Heart right ventricle (tissue), 16 donors: Measurements from ENCODE around the gene KRTDAP. TPM values are rescaled to one million over a fixed set of nuclear protein-coding genes. Genes with fewer than 3 reads are reported as not detected.

Experiments
- ATAC-seq, 8 donors: fragments of 200-7000 bp; cut with Tn5 transposase; one replicate each; pipeline ENCODE4 v1.9.1; 2020; ENCODE audit warnings: mild to moderate bottlenecking in 8 of 8, moderate library complexity in 8 of 8, moderate number of reproducible peaks in 1 of 8
- DNase-seq, 2 donors: peaks; one replicate each; pipeline ENCODE4 v3.0.0-alpha.2; 2020
- H3K27ac ChIP-seq, 10 donors: fragments of 200-600 bp; sonication (generic) in 2 of 10; one replicate each; pipeline versions ENCODE4 v1.5.0 to v1.8.0; 2020 to 2022; ENCODE audit warnings: mild to moderate bottlenecking in 3 of 10
- H3K27me3 ChIP-seq, 7 donors: fragments of 200-600 bp; one replicate each; pipeline ENCODE4 v1.8.0; 2021 to 2022; ENCODE audit warnings: mild to moderate bottlenecking in 2 of 7
- H3K36me3 ChIP-seq, 9 donors: fragments of 200-600 bp; sonication (generic) in 1 of 9; one replicate each; pipeline versions ENCODE4 v1.5.0 to v1.8.0; 2020 to 2022; ENCODE audit warnings: mild to moderate bottlenecking in 2 of 9
- H3K4me1 ChIP-seq, 9 donors: fragments of 200-600 bp; sonication (generic) in 1 of 9; one replicate each; pipeline versions ENCODE4 v1.5.0 to v1.8.0; 2020 to 2022; ENCODE audit warnings: mild to moderate bottlenecking in 4 of 9
- H3K4me3 ChIP-seq, 10 donors: fragments of 200-600 bp; sonication (generic) in 2 of 10; one replicate each; pipeline versions ENCODE4 v1.5.0 to v1.8.0; 2020 to 2022; ENCODE audit warnings: mild to moderate bottlenecking in 7 of 10, moderate library complexity in 2 of 10
- H3K9me3 ChIP-seq, 11 donors: fragments of 200-600 bp in 10 of 11; sonication (generic) in 2 of 11; one replicate each; pipeline versions ENCODE4 v1.5.0 to v1.8.0; 2013 to 2022; ENCODE audit warnings: mild to moderate bottlenecking in 2 of 11, control low read depth in 1 of 11, moderate library complexity in 1 of 11
- WGBS, 2 donors: extraction: QIAGEN DNeasy Blood & Tissue Kit; methylation state at CpG; one replicate each; pipeline ENCODE4 v1.1.7; 2013; ENCODE audit warnings: inconsistent platforms in 1 of 2; 5-methylcytosine and 5-hydroxymethylcytosine counted together
- intact Hi-C, 10 donors: fragments of 100-400 bp; cut with DNase I; formaldehyde crosslinking; loops; one replicate each; pipeline versions ENCODE4 v1.11.1 to v1.14.2; 2022
- polyA plus RNA-seq, 2 donors: library from polyadenylated mRNA; stranded (reverse); fragments of 200-250 nt; gene quantifications; one replicate each; pipeline ENCODE4 v1.2.3, GENCODE V29; 2013
- total RNA-seq, 10 donors: library from RNA; stranded (reverse); fragmentation: NEBNext Ultra II Directional in 3 of 10; extraction: Animal tissue kit (Norgen Biotek cat#: 25700) in 3 of 10; gene quantifications; one replicate each; pipeline versions ENCODE4 v1.2.1 to v1.2.4, GENCODE V29; 2021 to 2023
- TF ChIP-seq, protein P1 (sequence below), 9 donors: fragments of 200-600 bp; sonication (generic) in 2 of 9; IDR thresholded peaks; one replicate each; pipeline versions ENCODE4 v1.5.0 to v1.8.0; 2021 to 2022; ENCODE audit warnings: antibody characterized with exemption in 9 of 9, mild to moderate bottlenecking in 5 of 9, moderate library complexity in 1 of 9
- donor health status: Arrhythmogenic right ventricular cardiomyopathy.
- donor health status: ischemic (EF 13 %, LVEDD 7.1; RV severe dilation, severe dysfunction).
- donor health status: healthy with polysubstance abuse.
- donor health status: DM: no; HTN: yes; CAD: no.
- donor health status: DM: no; HTN: no; CAD: no.
- donor health status: ischemic (EF 25% LVEDD 6.9; RV normal size, moderate dysfunction).
- donor health status: ischemic (EF 25% LVEDD 5.7; RV mildly dilated, moderate dysfunction).
- donor health status: healthy.
- donor health status: DM: yes; HTN: yes; CAD: no.
- donor health status: Ischemic cardiomyopathy.
- donor health status: ischemic (EF 35%, LVEDD 5.7; RV mildly dilated, moderate dysfunction).
- donor health status: nonischemic (EF 11% LVEDD 7.7; RV severe dilation, severe dysfunction).
- donor health status: DM: yes; HTN: yes; CAD: no.
- donor health status: PGD.
- donor health status: ischemic (EF 29% LVEDD 5.4; RV normal size, mild dysfunction).
- donor health status: nonischemic (EF 23%, LVEDD 6.1; RV moderate dilation, normal function).

Gene KRTDAP
- total and polyA plus RNA-seq, 12 donors = not detected

DNA sequence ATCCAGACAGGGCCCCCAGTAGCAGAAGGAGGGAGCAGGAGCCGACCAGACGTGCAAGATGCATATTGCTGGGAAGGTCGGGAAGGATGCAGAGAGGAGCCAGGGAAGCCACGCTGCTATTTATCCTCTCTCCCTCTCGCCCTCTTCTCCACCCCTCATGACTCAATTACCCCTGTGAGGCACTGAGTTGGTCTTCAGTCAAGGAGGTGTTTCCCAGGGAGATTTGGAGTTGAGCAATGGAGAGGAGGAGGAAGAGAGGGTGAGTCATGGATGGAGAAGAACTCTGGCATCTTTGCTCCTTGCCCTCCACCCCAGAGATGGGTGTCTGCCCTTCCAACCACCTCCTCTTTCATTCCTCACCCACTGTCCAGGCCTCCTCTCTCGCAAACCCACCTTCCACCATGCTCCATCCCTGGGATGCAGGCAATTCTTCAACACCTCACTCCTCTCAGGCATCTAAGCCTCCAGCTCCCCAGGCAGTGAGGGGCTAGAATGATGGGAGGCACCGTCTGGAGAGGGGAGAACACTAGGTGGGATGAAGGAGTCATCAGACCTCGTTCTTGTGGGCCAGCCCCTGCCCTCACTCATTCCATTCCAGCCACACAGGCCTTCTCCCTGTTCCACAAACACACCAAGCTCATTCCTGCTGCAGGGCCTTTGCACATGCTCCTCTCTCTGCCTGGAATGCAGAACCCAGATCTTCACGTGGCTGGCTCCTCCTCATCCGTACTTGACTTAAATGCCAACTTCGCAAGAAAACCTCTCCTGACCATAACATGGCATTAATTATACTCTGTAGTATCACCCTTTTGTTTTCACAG is 38.2 kb upstream of the KRTDAP start, which contains the start of gene SBSN:
Gene SBSN, minus strand, starts transcription at position 94 of the 821 bp plus-strand sequence. Its CDS starts 30 bp downstream, at position 64.
- DNase-seq (no peak), ATAC-seq (no peak)
- intact Hi-C loops = no loop called here
- TF ChIP-seq, protein P1, sequence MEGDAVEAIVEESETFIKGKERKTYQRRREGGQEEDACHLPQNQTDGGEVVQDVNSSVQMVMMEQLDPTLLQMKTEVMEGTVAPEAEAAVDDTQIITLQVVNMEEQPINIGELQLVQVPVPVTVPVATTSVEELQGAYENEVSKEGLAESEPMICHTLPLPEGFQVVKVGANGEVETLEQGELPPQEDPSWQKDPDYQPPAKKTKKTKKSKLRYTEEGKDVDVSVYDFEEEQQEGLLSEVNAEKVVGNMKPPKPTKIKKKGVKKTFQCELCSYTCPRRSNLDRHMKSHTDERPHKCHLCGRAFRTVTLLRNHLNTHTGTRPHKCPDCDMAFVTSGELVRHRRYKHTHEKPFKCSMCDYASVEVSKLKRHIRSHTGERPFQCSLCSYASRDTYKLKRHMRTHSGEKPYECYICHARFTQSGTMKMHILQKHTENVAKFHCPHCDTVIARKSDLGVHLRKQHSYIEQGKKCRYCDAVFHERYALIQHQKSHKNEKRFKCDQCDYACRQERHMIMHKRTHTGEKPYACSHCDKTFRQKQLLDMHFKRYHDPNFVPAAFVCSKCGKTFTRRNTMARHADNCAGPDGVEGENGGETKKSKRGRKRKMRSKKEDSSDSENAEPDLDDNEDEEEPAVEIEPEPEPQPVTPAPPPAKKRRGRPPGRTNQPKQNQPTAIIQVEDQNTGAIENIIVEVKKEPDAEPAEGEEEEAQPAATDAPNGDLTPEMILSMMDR (IDR thresholded peaks at IDR 0.05) = no peak
- 80 to 82% methylated on average over 11 of the region's 11 CpGs for WGBS, 2 donors
- Histone ChIP-seq H3K27me3 (peaks cover 0 to 98% (median 82%) of the 10 kb centered on the region in 7 donors), H3K36me3 (no peaks in the 10 kb centered on the region), H3K27ac (no peak within 1 kb of the TSS), H3K4me1 (peaks cover 0 to 13% (median 2%) of the 10 kb centered on the region in 9 donors), H3K9me3 (no peaks in the 10 kb centered on the region), H3K4me3 (no peak within 1 kb of the TSS)

DNA sequence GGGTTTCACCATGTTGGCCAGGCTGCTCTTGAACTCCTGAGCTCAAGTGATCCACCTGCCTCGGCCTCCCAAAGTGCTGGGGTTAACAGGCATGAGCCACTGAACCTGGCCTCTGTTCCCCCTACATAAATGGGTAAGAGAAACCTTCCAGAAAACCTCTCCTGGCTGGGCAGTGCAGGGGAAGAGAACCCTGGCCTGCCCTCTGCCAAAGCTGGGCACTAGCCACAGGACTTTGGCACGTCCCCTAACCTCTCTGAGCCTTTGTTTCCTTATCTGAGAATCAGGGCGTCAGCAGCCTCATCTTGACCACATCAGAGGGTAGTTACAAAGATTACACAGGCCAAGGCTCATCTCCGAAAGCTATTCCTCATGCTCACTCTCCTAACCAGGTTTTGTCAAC is 35.6 kb upstream of the KRTDAP start:
- intact Hi-C loops = no loop called here
- H3K27ac ChIP-seq = no peak overlapping the region
- no peaks in the 10 kb centered on the region for H3K4me1 ChIP-seq
- no peaks in the 10 kb centered on the region for H3K36me3 ChIP-seq
- WGBS, 2 donors = 79% methylated on average over 4 of the region's 4 CpGs
- TF ChIP-seq, protein P1 (IDR thresholded peaks at IDR 0.05) = no peak
- DNase-seq = no peak
- H3K4me3 ChIP-seq = no peak overlapping the region
- H3K9me3 ChIP-seq = no peaks in the 10 kb centered on the region
- H3K27me3 ChIP-seq = peaks cover 0 to 76% (median 56%) of the 10 kb centered on the region in 7 donors
- ATAC-seq = no peak

DNA sequence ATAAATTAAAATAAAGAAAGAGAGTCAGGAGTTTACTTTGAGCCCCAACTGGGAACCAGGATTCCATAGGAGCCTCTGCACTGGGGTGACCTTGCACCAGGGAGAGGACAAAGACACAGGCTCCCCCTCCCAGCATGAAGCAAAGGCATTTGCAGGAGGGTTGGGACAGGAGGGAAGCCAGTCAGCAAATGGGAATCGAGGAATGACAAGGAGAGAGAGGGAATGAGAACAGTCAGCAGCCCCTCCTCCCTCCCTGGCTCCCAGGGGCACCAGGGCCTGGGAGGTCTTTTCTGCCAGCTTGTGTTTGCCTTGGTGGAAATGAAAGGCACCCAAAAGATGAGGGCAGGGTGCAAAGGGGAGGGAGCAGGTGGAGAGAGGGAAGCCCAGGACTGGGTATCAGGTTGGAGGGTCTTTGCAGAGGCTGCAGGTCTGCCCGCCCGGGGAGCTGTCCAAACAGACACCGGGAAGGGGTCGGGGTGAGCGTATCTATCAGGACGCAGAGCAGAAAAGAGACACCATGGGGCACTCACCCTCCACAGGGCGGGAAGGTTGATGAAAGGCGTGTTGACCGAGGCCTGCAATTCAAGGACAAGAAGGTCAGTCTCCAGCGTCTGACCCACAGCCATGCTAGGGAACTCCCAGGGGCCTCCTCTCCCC is 34.0 kb upstream of the KRTDAP start:
- intact Hi-C loops = no loop called here
- no peaks in the 10 kb centered on the region for H3K4me1 ChIP-seq
- H3K27ac ChIP-seq = no peak overlapping the region
- WGBS, 2 donors = 26 to 38% methylated on average over 11 of the region's 11 CpGs
- ATAC-seq (no peak), DNase-seq (no peak)
- H3K36me3 ChIP-seq = no peaks in the 10 kb centered on the region
- H3K9me3 ChIP-seq = no peaks in the 10 kb centered on the region
- TF ChIP-seq, protein P1 (IDR thresholded peaks at IDR 0.05) = no peak
- no peak overlapping the region for H3K4me3 ChIP-seq
- H3K27me3 ChIP-seq = peaks cover 0 to 61% (median 41%) of the 10 kb centered on the region in 7 donors

GRCh38 chr19:35522745-35523327 is 32.6 kb upstream of the KRTDAP start:
- WGBS, 2 donors = 82 to 91% methylated on average over 12 of the region's 12 CpGs
- no peak overlapping the region for H3K27ac ChIP-seq
- H3K4me1 ChIP-seq = no peaks in the 10 kb centered on the region
- TF ChIP-seq, protein P1 (IDR thresholded peaks at IDR 0.05) = no peak
- no peak overlapping the region for H3K4me3 ChIP-seq
- no peaks in the 10 kb centered on the region for H3K9me3 ChIP-seq
- DNase-seq = no peak
- intact Hi-C loops = no loop called here
- no peak for ATAC-seq
- H3K36me3 ChIP-seq = no peaks in the 10 kb centered on the region
- peaks cover 0 to 53% (median 32%) of the 10 kb centered on the region in 7 donors for H3K27me3 ChIP-seq
